Iris pigment epithelial cell (primary cell): ENCODE results near the gene IPO13.
A peak's percentile ranks its signal among the peaks of the same experiment; 100 is the strongest.

Source experiments
- DNase-seq: peaks from one replicate; pipeline ENCODE4 v3.0.0-alpha.2; 2011; ENCODE audit warnings: low read depth

IPO13 gene

GRCh38 chr1:43946236-43947060, at the start of gene IPO13:
Gene IPO13, plus strand, starts transcription at chr1:43946950. Its CDS starts 651 bp downstream, at chr1:43947601.
- peak; percentile 96 for DNase-seq

- no peak for DNase-seq
Observed at GRCh38 chr1:43898981-43899380, 47.8 kb upstream of the IPO13 start.

GRCh38 chr1:43900386-43900785, 46.4 kb upstream of the IPO13 start:
- no peak for DNase-seq

GRCh38 chr1:43901196-43901961, 45.4 kb upstream of the IPO13 start:
- DNase-seq, result no peak

- DNase-seq, result no peak
Observed at GRCh38 chr1:43902058-43902831, 44.5 kb upstream of the IPO13 start.

GRCh38 chr1:43904660-43905551, 41.8 kb upstream of the IPO13 start:
- no peak for DNase-seq

GRCh38 chr1:43908226-43908625, 38.5 kb upstream of the IPO13 start:
- no peak for DNase-seq

GRCh38 chr1:43908858-43909257, 37.9 kb upstream of the IPO13 start:
- DNase-seq, result no peak

- no peak for DNase-seq
Observed at GRCh38 chr1:43910343-43910742, 36.4 kb upstream of the IPO13 start.

GRCh38 chr1:43912607-43913006, 34.1 kb upstream of the IPO13 start:
- DNase-seq, result peak; percentile 57

- DNase-seq, result no peak
Observed at GRCh38 chr1:43913051-43913501, 33.7 kb upstream of the IPO13 start.

- no peak for DNase-seq
Observed at GRCh38 chr1:43913666-43914360, 32.9 kb upstream of the IPO13 start.

GRCh38 chr1:43914576-43915525, 31.9 kb upstream of the IPO13 start:
- DNase-seq, result no peak

- DNase-seq, result no peak
Observed at GRCh38 chr1:43919906-43920305, 26.8 kb upstream of the IPO13 start.

- no peak for DNase-seq
Observed at GRCh38 chr1:43921022-43921421, 25.7 kb upstream of the IPO13 start.

- DNase-seq, result no peak
Observed at GRCh38 chr1:43924516-43924915, 22.2 kb upstream of the IPO13 start.

- DNase-seq, result no peak
Observed at GRCh38 chr1:43925846-43926245, 20.9 kb upstream of the IPO13 start.

GRCh38 chr1:43930168-43930948, 16.4 kb upstream of the IPO13 start:
- DNase-seq, result no peak

GRCh38 chr1:43930949-43931275, 15.8 kb upstream of the IPO13 start:
- DNase-seq, result no peak
